ENCODE data around the gene PPP1R2.

PPP1R2 gene

DNA sequence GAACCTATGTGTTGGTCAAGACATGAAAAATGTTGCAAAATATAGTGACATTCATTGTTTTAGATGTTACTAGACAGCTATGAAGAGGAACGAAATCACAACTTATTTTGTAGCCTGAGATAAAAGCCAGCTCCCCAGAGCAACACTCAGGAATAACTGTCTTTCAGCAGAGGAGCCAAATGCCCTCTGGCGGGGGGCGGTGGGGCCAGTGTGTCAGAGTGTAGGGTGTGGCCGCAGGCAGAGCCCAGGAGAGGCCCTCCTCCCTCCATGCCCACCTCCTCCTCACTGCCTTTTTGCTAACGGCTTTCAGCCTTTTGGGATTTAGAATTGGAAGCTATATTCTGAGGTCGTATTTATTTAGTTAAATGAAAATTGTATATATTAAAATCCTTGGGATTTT, 23.7 kb upstream of the PPP1R2 start:
- Histone ChIP-seq H3K4me3 (ENCODE audit: insufficient read length, low read depth) (no peak overlapping the region), H3K4me1 (ENCODE audit: insufficient read depth, insufficient read length) (no peaks in the 10 kb centered on the region), H3K9me3 (ENCODE audit: insufficient read depth, low read length) (no peaks in the 10 kb centered on the region), H3K36me3 (ENCODE audit: insufficient read depth, insufficient read length, low read length) (no peaks in the 10 kb centered on the region), H3K9ac (ENCODE audit: insufficient read length, low read depth) (no peak overlapping the region), H3K27me3 (ENCODE audit: insufficient read depth, insufficient read length) (no peaks in the 10 kb centered on the region)
- no peak for DNase-seq (ENCODE audit: low read depth, low spot score)
- TF ChIP-seq SUZ12 (IDR thresholded peaks at IDR 0.05; ENCODE audit: extremely low read depth, insufficient read depth, insufficient read length) (no peak), YY1 (IDR thresholded peaks at IDR 0.05; ENCODE audit: insufficient read depth, insufficient read length) (no peak), ZNF274 (IDR thresholded peaks at IDR 0.05; ENCODE audit: low read depth, low read length) (no peak)

DNA sequence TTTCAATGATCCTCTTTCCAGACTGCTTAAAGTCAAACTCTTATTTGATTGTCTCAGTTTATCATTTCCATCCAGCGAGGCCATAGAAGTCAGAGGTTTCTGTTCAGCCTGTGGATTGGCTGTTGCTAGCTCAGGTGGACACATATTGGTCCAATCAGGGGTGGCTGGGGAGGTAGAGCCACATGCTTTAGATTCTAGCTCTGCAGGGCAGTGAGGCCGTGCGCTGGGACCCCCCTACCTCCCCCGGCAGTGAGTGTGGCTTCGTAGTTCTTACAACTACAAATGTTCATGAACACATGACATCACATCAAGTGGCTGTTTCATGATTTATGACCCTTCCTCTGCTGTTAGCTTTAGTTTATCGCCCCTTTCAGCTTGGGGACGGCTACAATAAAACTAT, 22.6 kb upstream of the PPP1R2 start:
- no peaks in the 10 kb centered on the region for H3K36me3 ChIP-seq (ENCODE audit: insufficient read depth, insufficient read length, low read length)
- DNase-seq (ENCODE audit: low read depth, low spot score), result no peak
- TF ChIP-seq SUZ12 (IDR thresholded peaks at IDR 0.05; ENCODE audit: extremely low read depth, insufficient read depth, insufficient read length) (no peak), ZNF274 (IDR thresholded peaks at IDR 0.05; ENCODE audit: low read depth, low read length) (no peak), YY1 (IDR thresholded peaks at IDR 0.05; ENCODE audit: insufficient read depth, insufficient read length) (no peak)
- H3K9me3 ChIP-seq (ENCODE audit: insufficient read depth, low read length), result no peaks in the 10 kb centered on the region
- no peaks in the 10 kb centered on the region for H3K4me1 ChIP-seq (ENCODE audit: insufficient read depth, insufficient read length)
- H3K4me3 ChIP-seq (ENCODE audit: insufficient read length, low read depth), result no peak overlapping the region
- no peak overlapping the region for H3K9ac ChIP-seq (ENCODE audit: insufficient read length, low read depth)
- H3K27me3 ChIP-seq (ENCODE audit: insufficient read depth, insufficient read length), result no peaks in the 10 kb centered on the region

- H3K4me3 ChIP-seq (ENCODE audit: insufficient read length, low read depth), result no peak overlapping the region
- no peaks in the 10 kb centered on the region for H3K36me3 ChIP-seq (ENCODE audit: insufficient read depth, insufficient read length, low read length)
- H3K9ac ChIP-seq (ENCODE audit: insufficient read length, low read depth), result no peak overlapping the region
- no peak for TF ChIP-seq YY1 (IDR thresholded peaks at IDR 0.05; ENCODE audit: insufficient read depth, insufficient read length)
- DNase-seq (ENCODE audit: low read depth, low spot score), result no peak
- H3K4me1 ChIP-seq (ENCODE audit: insufficient read depth, insufficient read length), result no peaks in the 10 kb centered on the region
- H3K27me3 ChIP-seq (ENCODE audit: insufficient read depth, insufficient read length), result no peaks in the 10 kb centered on the region
- H3K9me3 ChIP-seq (ENCODE audit: insufficient read depth, low read length), result no peaks in the 10 kb centered on the region
These were observed 20.2 kb upstream of the PPP1R2 start for GRCh38 chr3:195563317-195563716.

- no peaks in the 10 kb centered on the region for H3K4me1 ChIP-seq (ENCODE audit: insufficient read depth, insufficient read length)
- no peaks in the 10 kb centered on the region for H3K27me3 ChIP-seq (ENCODE audit: insufficient read depth, insufficient read length)
- no peaks in the 10 kb centered on the region for H3K9me3 ChIP-seq (ENCODE audit: insufficient read depth, low read length)
- TF ChIP-seq SUZ12 (IDR thresholded peaks at IDR 0.05; ENCODE audit: extremely low read depth, insufficient read depth, insufficient read length) (no peak), YY1 (IDR thresholded peaks at IDR 0.05; ENCODE audit: insufficient read depth, insufficient read length) (no peak), ZNF274 (IDR thresholded peaks at IDR 0.05; ENCODE audit: low read depth, low read length) (no peak)
- no peak for DNase-seq (ENCODE audit: low read depth, low spot score)
- no peak overlapping the region for H3K9ac ChIP-seq (ENCODE audit: insufficient read length, low read depth)
- H3K4me3 ChIP-seq (ENCODE audit: insufficient read length, low read depth), result no peak overlapping the region
- H3K36me3 ChIP-seq (ENCODE audit: insufficient read depth, insufficient read length, low read length), result no peaks in the 10 kb centered on the region
These were observed 16.7 kb upstream of the PPP1R2 start for GRCh38 chr3:195559723-195560409.

DNA sequence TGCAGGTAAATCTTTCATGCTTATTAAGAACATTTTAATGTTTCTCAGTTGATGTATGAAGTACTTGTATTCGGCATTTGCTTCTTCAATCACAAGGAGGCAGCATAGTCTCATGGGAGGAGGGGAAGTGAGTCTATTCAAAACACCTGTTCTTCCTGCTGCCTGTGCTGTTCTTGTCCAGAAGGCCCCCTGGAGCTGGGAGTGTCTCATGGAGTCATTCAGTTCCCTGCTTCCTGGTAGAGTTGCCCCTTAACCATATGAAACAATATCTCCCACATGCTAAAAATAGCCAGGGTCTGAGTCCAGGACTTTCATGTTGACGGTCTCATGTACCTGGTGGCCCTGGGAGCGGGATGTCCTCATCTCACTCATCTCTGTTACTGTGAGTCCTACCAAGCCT, 15.5 kb upstream of the PPP1R2 start:
- no peak for DNase-seq (ENCODE audit: low read depth, low spot score)
- Histone ChIP-seq H3K4me1 (ENCODE audit: insufficient read depth, insufficient read length) (no peaks in the 10 kb centered on the region), H3K9me3 (ENCODE audit: insufficient read depth, low read length) (no peaks in the 10 kb centered on the region), H3K36me3 (ENCODE audit: insufficient read depth, insufficient read length, low read length) (no peaks in the 10 kb centered on the region), H3K4me3 (ENCODE audit: insufficient read length, low read depth) (no peak overlapping the region), H3K9ac (ENCODE audit: insufficient read length, low read depth) (no peak overlapping the region), H3K27me3 (ENCODE audit: insufficient read depth, insufficient read length) (no peaks in the 10 kb centered on the region)
- TF ChIP-seq SUZ12 (IDR thresholded peaks at IDR 0.05; ENCODE audit: extremely low read depth, insufficient read depth, insufficient read length) (no peak), YY1 (IDR thresholded peaks at IDR 0.05; ENCODE audit: insufficient read depth, insufficient read length) (no peak), ZNF274 (IDR thresholded peaks at IDR 0.05; ENCODE audit: low read depth, low read length) (no peak)

DNA sequence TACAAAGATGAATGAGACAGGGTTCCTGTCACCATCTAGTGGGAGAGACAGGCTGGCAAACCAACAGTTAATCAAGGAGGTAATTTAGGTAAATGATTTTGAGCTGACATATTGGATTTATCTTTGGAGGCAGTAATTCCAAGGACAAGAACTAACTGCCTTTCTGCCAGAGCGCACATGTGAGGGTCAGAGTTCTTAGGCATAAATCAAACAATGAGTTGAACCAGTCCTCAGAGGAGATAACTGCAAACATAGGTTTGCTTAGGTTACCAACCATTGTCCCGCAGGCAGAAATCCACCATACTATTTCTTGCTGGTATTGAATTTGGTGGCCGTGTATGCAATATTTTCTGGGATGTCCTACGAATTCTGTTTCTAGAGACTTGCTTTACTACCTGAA, 14.2 kb upstream of the PPP1R2 start:
- Histone ChIP-seq H3K9ac (ENCODE audit: insufficient read length, low read depth) (no peak overlapping the region), H3K27me3 (ENCODE audit: insufficient read depth, insufficient read length) (no peaks in the 10 kb centered on the region), H3K36me3 (ENCODE audit: insufficient read depth, insufficient read length, low read length) (no peaks in the 10 kb centered on the region), H3K4me1 (ENCODE audit: insufficient read depth, insufficient read length) (no peaks in the 10 kb centered on the region), H3K9me3 (ENCODE audit: insufficient read depth, low read length) (no peaks in the 10 kb centered on the region), H3K4me3 (ENCODE audit: insufficient read length, low read depth) (no peak overlapping the region)
- no peak for TF ChIP-seq ZNF274 (IDR thresholded peaks at IDR 0.05; ENCODE audit: low read depth, low read length)
- no peak for TF ChIP-seq YY1 (IDR thresholded peaks at IDR 0.05; ENCODE audit: insufficient read depth, insufficient read length)
- TF ChIP-seq SUZ12 (IDR thresholded peaks at IDR 0.05; ENCODE audit: extremely low read depth, insufficient read depth, insufficient read length), result no peak
- no peak for DNase-seq (ENCODE audit: low read depth, low spot score)

DNA sequence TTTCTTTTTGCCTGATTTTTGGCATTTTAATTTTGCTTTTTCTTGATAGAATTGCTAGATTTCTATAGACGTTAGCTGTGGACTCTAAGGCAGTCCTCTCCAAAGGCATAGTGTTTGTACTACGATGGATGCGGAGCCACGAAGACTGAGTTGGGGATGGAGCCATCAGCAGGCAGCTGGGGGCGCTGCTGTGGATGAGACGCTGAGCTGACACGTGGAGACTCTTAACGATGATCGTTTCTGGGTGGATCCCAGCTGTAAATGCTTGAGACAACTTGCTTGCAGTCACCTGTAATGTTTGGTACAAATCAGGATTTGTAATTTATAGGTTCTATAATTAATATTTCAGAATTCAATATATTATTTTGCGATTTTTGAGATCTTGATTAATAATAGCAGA, 13.3 kb upstream of the PPP1R2 start:
- Histone ChIP-seq H3K9me3 (ENCODE audit: insufficient read depth, low read length) (no peaks in the 10 kb centered on the region), H3K4me3 (ENCODE audit: insufficient read length, low read depth) (no peak overlapping the region), H3K4me1 (ENCODE audit: insufficient read depth, insufficient read length) (no peaks in the 10 kb centered on the region), H3K36me3 (ENCODE audit: insufficient read depth, insufficient read length, low read length) (no peaks in the 10 kb centered on the region), H3K27me3 (ENCODE audit: insufficient read depth, insufficient read length) (peaks cover 7% of the 10 kb centered on the region), H3K9ac (ENCODE audit: insufficient read length, low read depth) (no peak overlapping the region)
- no peak for DNase-seq (ENCODE audit: low read depth, low spot score)
- TF ChIP-seq ZNF274 (IDR thresholded peaks at IDR 0.05; ENCODE audit: low read depth, low read length), result no peak
- no peak for TF ChIP-seq YY1 (IDR thresholded peaks at IDR 0.05; ENCODE audit: insufficient read depth, insufficient read length)
- TF ChIP-seq SUZ12 (IDR thresholded peaks at IDR 0.05; ENCODE audit: extremely low read depth, insufficient read depth, insufficient read length), result no peak

All from NT2/D1 (cell line).